Erythroblast (primary cell): ENCODE measurements around the gene FAM13C.

Source experiments
- GATA1 ChIP-seq: IDR thresholded peaks from 2 replicates; pipeline ENCODE4 v1.6.1; 2011; ENCODE audit warnings: low read depth, mild to moderate bottlenecking, control low read depth, low read length, moderate library complexity
- POLR2A ChIP-seq: IDR thresholded peaks from 2 replicates; pipeline ENCODE4 v1.6.1; 2011; ENCODE audit warnings: mild to moderate bottlenecking, low read length

GRCh38 chr10:59382831-59383295 lies 20.5 kb upstream of the FAM13C start:
- TF ChIP-seq POLR2A (no peak), GATA1 (no peak)
